IMR-90 (cell line): ENCODE results near the gene CASZ1. TPM values are rescaled to one million over a fixed set of nuclear protein-coding genes. Genes with fewer than 3 reads are reported as not detected.

Experiments used
- ATAC-seq: fragments of 200-7000 bp; cut with Tn5 transposase; 2 replicates; pipeline ENCODE4 v1.9.1; 2020; ENCODE audit warnings: low read depth, mild to moderate bottlenecking, moderate library complexity
- BruUV-seq: library from RNA; stranded (reverse); fragments of 400-500 nt; replicated peaks from 2 replicates; lab custom pipeline; 2021; lab: Mats Ljungman, UMichigan
- CTCF ChIA-PET: fragments of 300-600 bp; formaldehyde crosslinking; extraction: SDS; loops from one replicate; lab custom pipeline; 2021; ENCODE audit warnings: antibody characterized with exemption; lab: Yijun Ruan, JAX
- POLR2A ChIA-PET: fragments of 300-600 bp; sonication (Branson Sonifier 250); formaldehyde crosslinking; loops from one replicate; lab custom pipeline; 2022; ENCODE audit warnings: antibody characterized with exemption; ENCODE audit not compliant: unreplicated experiment; lab: Charles Lee
- DNase-seq: peaks from one replicate; pipeline ENCODE4 v3.0.0; 2013
- H2AFZ ChIP-seq: replicated peaks from 2 replicates; pipeline ENCODE3; 2013; ENCODE audit warnings: low read length, mild to moderate bottlenecking; ENCODE audit not compliant: poor library complexity
- H2AK5ac ChIP-seq: 2 replicates; pipeline ENCODE4 v1.6.1; 2013; ENCODE audit warnings: low read depth, low read length, inconsistent platforms
- H2AK9ac ChIP-seq: replicated peaks from 2 replicates; pipeline ENCODE3; 2013; ENCODE audit warnings: mild to moderate bottlenecking, low read depth, low read length, moderate library complexity; ENCODE audit not compliant: poor library complexity
- H2BK120ac ChIP-seq: 2 replicates; pipeline ENCODE4 v1.6.1; 2013; ENCODE audit warnings: low read depth, low read length, inconsistent platforms
- H2BK15ac ChIP-seq: 3 replicates; pipeline ENCODE4 v1.6.1; 2013; ENCODE audit warnings: low read depth, low read length, inconsistent platforms
- H2BK20ac ChIP-seq: 2 replicates; pipeline ENCODE4 v1.6.1; 2013; ENCODE audit warnings: low read depth, mild to moderate bottlenecking, inconsistent platforms, low read length, moderate library complexity
- H2BK5ac ChIP-seq: 2 replicates; pipeline ENCODE4 v1.6.1; 2013; ENCODE audit warnings: mild to moderate bottlenecking, low read depth, low read length, inconsistent platforms; ENCODE audit not compliant: poor library complexity, severe bottlenecking
- H3K14ac ChIP-seq: replicated peaks from 2 replicates; pipeline ENCODE4 v1.6.1; 2013; ENCODE audit warnings: low read depth, low read length, inconsistent platforms
- H3K18ac ChIP-seq: 2 replicates; pipeline ENCODE4 v1.6.1; 2013; ENCODE audit warnings: low read depth, low read length, control low read depth
- H3K23ac ChIP-seq: 2 replicates; pipeline ENCODE4 v1.6.1; 2013; ENCODE audit warnings: low read depth, low read length, inconsistent platforms
- H3K27ac ChIP-seq: 2 replicates; pipeline ENCODE4 v1.5.1; 2013; ENCODE audit warnings: mild to moderate bottlenecking, control low read depth, low read length; ENCODE audit not compliant: insufficient read depth
- H3K27me3 ChIP-seq: 2 replicates; pipeline ENCODE4 v1.6.1; 2013; ENCODE audit warnings: low read length; ENCODE audit not compliant: control insufficient read depth, insufficient read depth
- H3K36me3 ChIP-seq: 2 replicates; pipeline ENCODE4 v1.6.1; 2013; ENCODE audit warnings: low read length, mixed read lengths; ENCODE audit not compliant: control insufficient read depth, insufficient read depth
- H3K4ac ChIP-seq: 2 replicates; pipeline ENCODE4 v1.6.1; 2013; ENCODE audit warnings: low read depth, low read length, inconsistent platforms
- H3K4me1 ChIP-seq: 2 replicates; pipeline ENCODE4 v1.6.1; 2013; ENCODE audit warnings: low read length, mixed read lengths; ENCODE audit not compliant: control insufficient read depth, insufficient read depth
- H3K4me2 ChIP-seq: 2 replicates; pipeline ENCODE4 v1.6.1; 2013; ENCODE audit warnings: low read depth, mild to moderate bottlenecking, control low read depth, low read length, moderate library complexity
- H3K4me3 ChIP-seq: 2 replicates; pipeline ENCODE4 v1.5.1; 2013; ENCODE audit warnings: low read depth, mild to moderate bottlenecking, control low read depth, low read length, moderate library complexity; ENCODE audit not compliant: insufficient read depth
- H3K56ac ChIP-seq: 2 replicates; pipeline ENCODE4 v1.6.1; 2013; ENCODE audit warnings: low read length, inconsistent platforms; ENCODE audit not compliant: insufficient read depth; ENCODE audit errors: extremely low read depth
- H3K79me1 ChIP-seq, 2 experiments: 2 replicates each; pipeline ENCODE4 v1.6.1; 2013; ENCODE audit warnings: low read length in 2 of 2, inconsistent platforms in 1 of 2, low read depth in 1 of 2
- H3K9ac ChIP-seq: 2 replicates; pipeline ENCODE4 v1.6.1; 2013; ENCODE audit warnings: low read depth, low read length, control low read depth
- H3K9me1 ChIP-seq: 2 replicates; pipeline ENCODE4 v1.6.1; 2013; ENCODE audit warnings: low read length, inconsistent platforms; ENCODE audit not compliant: insufficient read depth
- H3K9me3 ChIP-seq: 2 replicates; pipeline ENCODE4 v1.6.1; 2013; ENCODE audit warnings: low read length; ENCODE audit not compliant: control insufficient read depth, insufficient read depth
- H4K20me1 ChIP-seq: 2 replicates; pipeline ENCODE4 v1.6.1; 2013; ENCODE audit warnings: low read length, inconsistent platforms; ENCODE audit not compliant: insufficient read depth
- H4K5ac ChIP-seq: 2 replicates; pipeline ENCODE4 v1.6.1; 2013; ENCODE audit warnings: mild to moderate bottlenecking, low read depth, low read length, control low read depth
- H4K8ac ChIP-seq, 2 experiments: 2 replicates each; pipeline ENCODE4 v1.6.1; 2013; ENCODE audit warnings: low read depth in 2 of 2, low read length in 2 of 2, control low read depth in 1 of 2, inconsistent platforms in 1 of 2
- H4K91ac ChIP-seq: 2 replicates; pipeline ENCODE4 v1.6.1; 2013; ENCODE audit warnings: low read depth, low read length, inconsistent platforms; ENCODE audit not compliant: insufficient read depth
- BHLHE40 ChIP-seq: fragments of 150-350 bp; IDR thresholded peaks from 2 replicates; pipeline ENCODE4 v1.6.1; 2016; ENCODE audit warnings: mild to moderate bottlenecking, low read depth, low read length
- CEBPB ChIP-seq: IDR thresholded peaks from 2 replicates; pipeline ENCODE4 v1.6.1; 2012; ENCODE audit warnings: low read depth, low read length, improper control_type of control experiment
- CHD1 ChIP-seq: IDR thresholded peaks from 2 replicates; pipeline ENCODE4 v1.6.1; 2012; ENCODE audit warnings: low read depth, low read length, improper control_type of control experiment
- FOS ChIP-seq: fragments of 150-350 bp; IDR thresholded peaks from 2 replicates; pipeline ENCODE4 v1.6.1; 2016; ENCODE audit warnings: low read depth, low read length
- MAFK ChIP-seq: IDR thresholded peaks from 2 replicates; pipeline ENCODE4 v1.6.1; 2012; ENCODE audit warnings: low read depth, low read length, improper control_type of control experiment
- MAZ ChIP-seq: IDR thresholded peaks from 2 replicates; pipeline ENCODE4 v1.6.1; 2012; ENCODE audit warnings: low read depth, mild to moderate bottlenecking, low read length, improper control_type of control experiment, moderate library complexity, borderline replicate concordance
- NFE2L2 ChIP-seq: fragments of 150-350 bp; IDR thresholded peaks from 2 replicates; pipeline ENCODE4 v1.6.1; 2016; ENCODE audit warnings: low read depth, mild to moderate bottlenecking, low read length
- POLR2A ChIP-seq: IDR thresholded peaks from 2 replicates; pipeline ENCODE4 v1.6.1; 2012; ENCODE audit warnings: mild to moderate bottlenecking, low read depth, low read length
- RCOR1 ChIP-seq: IDR thresholded peaks from 2 replicates; pipeline ENCODE4 v1.6.1; 2012; ENCODE audit warnings: mild to moderate bottlenecking, low read length, improper control_type of control experiment; ENCODE audit not compliant: insufficient replicate concordance
- RFX5 ChIP-seq: IDR thresholded peaks from 2 replicates; pipeline ENCODE4 v1.8.0; 2012; ENCODE audit warnings: low read depth, mild to moderate bottlenecking, low read length, moderate library complexity
- SMC3 ChIP-seq: fragments of 150-350 bp; IDR thresholded peaks from 2 replicates; pipeline ENCODE4 v1.6.1; 2016; ENCODE audit warnings: low read depth, mild to moderate bottlenecking, antibody characterized with exemption, low read length, moderate library complexity
- whole genome bisulfite sequencing, 2 experiments: methylation state at CpG; one replicate each; pipeline versions ENCODE4 v1.1.5 to v1.1.7; 2013; ENCODE audit warnings: missing lambda C conversion rate in 2 of 2; ENCODE audit not compliant: insufficient read length in 1 of 2; ENCODE audit errors: extremely low coverage in 2 of 2; 5-methylcytosine and 5-hydroxymethylcytosine counted together
- dilution Hi-C: fragments of 300-500 bp; cut with HindIII; formaldehyde crosslinking; loops from one replicate; pipeline ENCODE4 v1.14.3; 2018; ENCODE audit warnings: low sequenced_read_pairs; ENCODE audit not compliant: unreplicated experiment
- in situ Hi-C: fragments of 300-500 bp; cut with MboI; formaldehyde crosslinking; loops from 3 replicates; pipeline ENCODE4 v1.14.3; 2019; ENCODE audit warnings: low sequenced_read_pairs, inconsistent platforms, mixed read lengths
- intact Hi-C: fragments of 100-400 bp; cut with micrococcal nuclease; formaldehyde crosslinking; loops from 2 replicates; pipeline ENCODE4 v1.10.0; 2022
- polyA plus RNA-seq, 3 experiments: library from polyadenylated mRNA; depleted of rRNA; stranded (reverse); fragments of >200 nt; gene quantifications; 2 replicates each; pipeline ENCODE4 v1.2.3, GENCODE V29; 2012; ENCODE audit warnings: low replicate concordance in 1 of 3
- total RNA-seq: library from RNA; depleted of rRNA; stranded (reverse); fragments of >200 nt; gene quantifications from 2 replicates; pipeline ENCODE4 v1.2.3, GENCODE V29; 2012
- TF ChIP-seq, protein P1 (sequence below): fragments of 150-350 bp; IDR thresholded peaks from 2 replicates; pipeline ENCODE4 v1.6.1; 2016; ENCODE audit warnings: low read depth, mild to moderate bottlenecking, low read length, moderate library complexity, borderline replicate concordance

The CASZ1 gene
- total and polyA plus RNA-seq, 2 of the 4 experiments (the other 2 are of a cell fraction) = 0.18 to 0.24 TPM

DNA sequence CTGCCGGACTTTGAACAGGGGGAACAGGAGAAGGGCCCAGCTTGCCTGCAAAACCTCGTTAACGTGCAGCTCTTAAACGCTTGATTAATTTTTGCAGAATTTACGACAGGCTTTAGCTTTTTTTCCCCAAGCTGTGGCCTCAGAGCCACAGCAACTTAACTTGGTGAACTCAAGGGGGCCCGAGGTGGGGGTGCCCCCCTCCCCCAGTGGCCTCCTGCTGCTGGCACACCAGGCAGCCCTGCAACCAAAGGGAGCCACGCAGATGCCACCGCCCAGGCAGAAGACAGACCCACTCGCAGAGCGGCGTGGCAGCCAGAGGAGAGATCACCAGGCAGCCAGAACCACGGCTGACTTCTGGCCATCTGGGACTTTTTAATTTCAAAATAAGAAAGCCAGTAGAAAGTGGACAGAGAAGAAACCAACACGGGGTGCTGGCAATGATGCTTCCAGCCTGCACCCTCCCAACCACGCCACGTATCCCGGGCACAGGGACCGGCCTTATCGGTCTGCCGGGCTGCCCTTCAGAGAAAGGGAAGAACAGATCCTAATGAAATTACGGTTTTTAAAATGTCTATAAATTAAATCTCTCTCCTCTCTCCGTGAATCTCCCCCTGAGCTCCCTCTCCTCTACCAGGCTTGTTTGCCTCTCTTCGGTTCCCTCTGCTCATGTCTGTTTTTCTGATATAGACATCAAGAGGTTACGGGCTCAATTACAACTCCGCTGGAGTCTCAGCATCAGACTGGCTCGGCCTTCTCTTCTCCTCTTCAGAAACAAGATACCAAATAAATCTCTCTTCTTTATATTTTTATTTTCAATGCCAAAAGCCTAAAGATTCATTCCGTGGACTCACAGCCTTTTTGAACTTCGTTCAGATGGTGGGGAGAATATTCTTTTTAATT lies 6.4 kb downstream of the CASZ1 start:
- Histone ChIP-seq H2BK5ac (no peak overlapping the region), H2BK20ac (no peak overlapping the region), H3K14ac (no peak overlapping the region), H2AK5ac (no peak overlapping the region), H3K79me1 (no peaks in the 10 kb centered on the region), H3K9ac (no peak overlapping the region), H3K27ac (no peak overlapping the region), H3K27me3 (peaks cover 68% of the 10 kb centered on the region), H3K18ac (no peak overlapping the region), H2AFZ (no peak overlapping the region), H4K91ac (no peak overlapping the region), H4K8ac (no peak overlapping the region), H3K9me1 (no peaks in the 10 kb centered on the region), H3K23ac (no peak overlapping the region), H2AK9ac (no peak overlapping the region), H4K20me1 (no peaks in the 10 kb centered on the region), H3K4me3 (no peak overlapping the region), H3K4me1 (peaks cover 4% of the 10 kb centered on the region; the same call in 1 of the 2 replicates), H4K5ac (no peak overlapping the region), H3K56ac (no peak overlapping the region), H3K4ac (no peak overlapping the region), H3K4me2 (no peak overlapping the region), H3K36me3 (no peaks in the 10 kb centered on the region), H2BK15ac (no peak overlapping the region), H3K9me3 (no peaks in the 10 kb centered on the region), H2BK120ac (no peak overlapping the region)
- ChIA-PET CTCF (no interaction called here), POLR2A (no interaction called here)
- dilution Hi-C loops = no loop called here
- WGBS, 2 experiments = 64% methylated on average over 9 of the region's 27 CpGs; no CpG with 5 or more reads in 1 of the 2 experiments
- DNase-seq = no peak
- intact Hi-C loops = loop anchor here (10.0 kb wide), 1 partner anchor 255 kb away; no protein-coding TSS in a partner anchor
- TF ChIP-seq BHLHE40 = no peak
- no peak for TF ChIP-seq POLR2A
- no peak for TF ChIP-seq CEBPB
- TF ChIP-seq FOS = no peak
- TF ChIP-seq CHD1 = no peak
- TF ChIP-seq RCOR1 = no peak
- TF ChIP-seq RFX5 = no peak
- TF ChIP-seq, protein P1, sequence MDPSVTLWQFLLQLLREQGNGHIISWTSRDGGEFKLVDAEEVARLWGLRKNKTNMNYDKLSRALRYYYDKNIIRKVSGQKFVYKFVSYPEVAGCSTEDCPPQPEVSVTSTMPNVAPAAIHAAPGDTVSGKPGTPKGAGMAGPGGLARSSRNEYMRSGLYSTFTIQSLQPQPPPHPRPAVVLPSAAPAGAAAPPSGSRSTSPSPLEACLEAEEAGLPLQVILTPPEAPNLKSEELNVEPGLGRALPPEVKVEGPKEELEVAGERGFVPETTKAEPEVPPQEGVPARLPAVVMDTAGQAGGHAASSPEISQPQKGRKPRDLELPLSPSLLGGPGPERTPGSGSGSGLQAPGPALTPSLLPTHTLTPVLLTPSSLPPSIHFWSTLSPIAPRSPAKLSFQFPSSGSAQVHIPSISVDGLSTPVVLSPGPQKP = no peak
- TF ChIP-seq MAZ = no peak
- TF ChIP-seq NFE2L2 = no peak
- no peak for TF ChIP-seq MAFK
- no peak for TF ChIP-seq SMC3
- no peak for ATAC-seq
- no TSS peak for BruUV-seq
- in situ Hi-C loops = no loop called here
